Embryonic facial prominence (tissue), 1 donor: ENCODE measurements around the gene HMG20B.
"Not testable (repeated sequence)": the region's sequence is repeated elsewhere in the genome, so short reads cannot be mapped to it uniquely, and the experiment has no call there.

Experiments used
- DNase-seq: peaks from one replicate; pipeline ENCODE4 v3.0.0-alpha.2; 2016; ENCODE audit errors: extremely low spot score

HMG20B gene

GRCh38 chr19:3572855-3573161 is at the start of gene HMG20B:
TSS of gene HMG20B (plus strand) at chr19:3572944. CDS start at chr19:3573310, 366 bp downstream.
- DNase-seq: no peak

GRCh38 chr19:3523361-3524077 is 49.2 kb upstream of the HMG20B start:
- no peak for DNase-seq

DNA sequence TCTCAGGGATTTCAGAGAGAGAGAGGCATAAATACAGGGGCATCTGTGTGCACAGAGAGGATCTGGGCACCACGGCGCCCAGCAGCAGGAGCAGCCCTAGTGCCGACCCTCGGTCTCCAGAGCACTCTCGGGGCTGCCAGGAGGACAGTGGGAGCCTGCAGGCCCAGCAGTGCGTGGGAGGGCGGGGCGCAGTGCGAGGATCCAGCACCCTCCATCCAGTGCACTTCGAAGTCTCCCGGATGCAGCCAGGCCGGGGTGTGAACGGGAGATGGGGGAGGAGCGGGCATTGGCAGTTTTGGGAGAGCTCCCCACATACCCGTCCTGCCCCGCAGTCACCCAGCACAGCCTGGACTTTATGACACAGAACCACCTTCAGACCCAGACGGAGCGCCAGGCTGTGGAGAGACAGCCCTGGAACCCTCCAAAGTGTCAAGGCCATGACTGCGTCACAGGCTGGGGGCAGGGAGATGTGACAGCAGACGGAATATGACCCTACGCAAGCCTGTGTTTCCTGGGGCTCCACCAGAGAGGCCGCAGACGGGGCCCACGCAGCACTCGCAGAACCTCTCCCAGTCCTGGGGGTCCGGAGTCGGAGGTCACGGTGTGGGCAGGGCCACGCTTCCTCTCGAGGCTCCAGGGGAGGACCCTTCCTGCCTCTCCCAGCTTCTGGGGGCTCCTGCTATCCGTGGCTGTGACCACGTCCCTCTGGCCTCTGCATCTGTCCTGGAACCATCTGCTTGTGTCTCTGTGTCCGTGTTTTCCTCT is 48.5 kb upstream of the HMG20B start:
- DNase-seq: no peak

- no peak for DNase-seq
Measured at GRCh38 chr19:3524904-3525451, 47.8 kb upstream of the HMG20B start.

DNA sequence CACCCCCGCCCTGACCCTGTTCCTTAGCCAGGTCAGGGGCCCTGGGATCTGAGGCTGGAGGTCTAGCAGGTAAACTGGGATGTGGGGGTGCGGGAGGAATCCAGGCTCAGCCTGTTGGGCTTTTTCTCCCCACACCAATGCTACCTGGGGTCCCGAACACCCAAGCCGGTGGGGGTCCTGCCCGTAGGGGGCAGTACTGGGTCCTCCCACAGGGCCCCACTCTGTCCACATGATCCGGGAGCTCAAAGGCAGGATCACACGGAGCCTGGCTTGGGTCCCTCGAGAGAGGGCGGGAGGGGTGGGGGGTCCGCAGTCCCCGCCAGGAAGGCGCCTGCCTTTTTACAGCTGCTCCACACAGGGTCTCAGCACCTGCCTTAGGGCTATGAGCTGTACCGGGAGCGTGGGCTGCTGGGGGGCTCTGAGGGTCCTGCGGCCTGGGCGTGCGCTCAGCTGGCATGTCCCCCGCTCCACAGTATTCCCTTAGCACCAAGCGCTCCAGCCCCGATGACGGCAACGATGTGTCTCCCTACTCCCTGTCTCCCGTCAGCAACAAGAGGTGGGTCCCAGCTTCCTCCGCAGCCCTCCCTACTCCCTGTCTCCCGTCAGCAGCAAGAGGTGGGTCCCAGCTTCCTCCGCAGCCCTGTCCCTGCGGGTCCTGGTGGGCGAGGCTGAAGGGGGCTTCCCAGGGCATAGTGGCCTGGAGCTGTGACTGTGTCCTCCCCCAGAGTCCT is 46.1 kb upstream of the HMG20B start:
- no peak for DNase-seq

- DNase-seq: no peak
Measured at GRCh38 chr19:3527238-3527910, 45.4 kb upstream of the HMG20B start.

GRCh38 chr19:3528080-3528479 is 44.7 kb upstream of the HMG20B start:
- DNase-seq: no peak

- no peak for DNase-seq
Measured at GRCh38 chr19:3528539-3529211, 44.1 kb upstream of the HMG20B start.

DNA sequence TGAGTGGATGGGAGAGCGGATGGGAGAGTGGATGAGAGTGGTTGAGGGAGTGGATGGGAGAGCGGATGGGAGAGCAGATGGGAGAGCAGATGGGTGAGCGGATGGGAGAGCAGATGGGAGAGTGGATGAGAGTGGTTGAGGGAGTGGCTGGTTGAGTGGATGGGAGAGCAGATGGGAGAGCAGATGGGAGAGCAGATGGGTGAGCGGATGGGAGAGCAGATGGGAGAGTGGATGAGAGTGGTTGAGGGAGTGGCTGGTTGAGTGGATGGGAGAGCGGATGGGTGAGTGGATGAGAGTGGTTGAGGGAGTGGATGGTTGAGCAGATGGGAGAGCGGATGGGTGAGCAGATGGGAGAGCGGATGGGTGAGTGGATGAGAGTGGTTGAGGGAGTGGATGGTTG is 43.4 kb upstream of the HMG20B start:
- DNase-seq: not testable (repeated sequence)

DNA sequence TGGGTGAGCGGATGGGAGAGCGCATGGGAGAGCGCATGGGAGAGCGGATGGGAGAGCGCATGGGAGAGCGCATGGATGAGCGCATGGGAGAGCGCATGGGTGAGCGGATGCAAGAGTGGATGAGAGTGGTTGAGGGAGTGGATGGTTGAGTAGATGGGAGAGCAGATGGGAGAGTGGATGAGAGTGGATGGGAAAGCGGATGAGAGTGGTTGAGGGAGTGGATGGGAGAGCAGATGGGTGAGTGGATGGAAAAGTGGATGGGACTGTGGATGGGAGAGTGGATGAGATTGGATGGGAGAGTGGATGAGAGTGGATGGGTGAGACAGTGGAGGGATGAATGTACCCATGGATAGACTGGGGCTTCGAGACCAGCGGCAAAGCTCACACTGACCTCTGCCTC is 42.4 kb upstream of the HMG20B start:
- DNase-seq: no peak

DNA sequence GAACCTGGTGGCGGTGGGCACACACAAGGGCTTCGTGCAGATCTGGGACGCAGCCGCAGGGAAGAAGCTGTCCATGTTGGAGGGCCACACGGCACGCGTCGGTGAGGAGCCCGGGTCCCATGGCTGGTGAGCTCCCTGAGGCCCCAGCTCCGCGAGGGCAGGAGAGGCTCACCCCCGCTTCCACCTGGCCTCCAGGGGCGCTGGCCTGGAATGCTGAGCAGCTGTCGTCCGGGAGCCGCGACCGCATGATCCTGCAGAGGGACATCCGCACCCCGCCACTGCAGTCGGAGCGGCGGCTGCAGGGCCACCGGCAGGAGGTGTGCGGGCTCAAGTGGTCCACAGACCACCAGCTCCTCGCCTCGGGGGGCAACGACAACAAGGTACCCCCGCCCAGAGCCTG is 41.0 kb upstream of the HMG20B start:
- DNase-seq: no peak

GRCh38 chr19:3532154-3532786 is 40.5 kb upstream of the HMG20B start:
- no peak for DNase-seq

- DNase-seq: no peak
Measured at GRCh38 chr19:3533033-3533432, 39.7 kb upstream of the HMG20B start.

DNA sequence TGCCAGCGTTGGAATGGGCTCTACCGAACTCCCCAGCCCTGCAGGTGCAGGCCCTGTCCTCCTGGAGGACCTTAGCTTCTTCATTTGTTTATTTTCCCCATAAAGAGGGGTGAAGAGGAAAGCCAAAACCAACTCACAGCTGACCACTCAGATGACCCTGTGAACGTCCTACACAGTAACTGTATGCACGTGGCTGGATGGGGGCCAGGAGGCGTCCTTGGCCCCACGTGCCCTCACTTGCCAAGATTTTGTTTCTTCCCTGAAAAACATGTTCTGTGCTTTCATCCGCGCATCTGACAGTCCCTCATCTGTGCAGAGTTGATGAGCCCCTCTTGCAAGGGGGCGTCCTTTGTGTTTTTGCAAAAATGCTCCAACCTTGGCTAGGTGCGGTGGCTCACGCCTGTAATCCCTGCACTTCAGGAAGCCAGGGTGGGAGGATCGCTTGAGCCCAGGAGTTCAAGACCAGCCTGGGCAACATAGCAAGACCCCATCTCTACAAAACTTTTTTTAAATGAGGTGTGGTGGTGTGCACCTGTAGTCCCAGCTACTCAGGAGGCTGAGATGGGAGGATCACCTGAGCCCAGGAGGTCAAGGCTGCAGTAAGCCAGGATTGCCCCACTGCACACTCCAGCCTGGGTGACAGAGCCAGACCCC is 39.1 kb upstream of the HMG20B start:
- no peak for DNase-seq

DNA sequence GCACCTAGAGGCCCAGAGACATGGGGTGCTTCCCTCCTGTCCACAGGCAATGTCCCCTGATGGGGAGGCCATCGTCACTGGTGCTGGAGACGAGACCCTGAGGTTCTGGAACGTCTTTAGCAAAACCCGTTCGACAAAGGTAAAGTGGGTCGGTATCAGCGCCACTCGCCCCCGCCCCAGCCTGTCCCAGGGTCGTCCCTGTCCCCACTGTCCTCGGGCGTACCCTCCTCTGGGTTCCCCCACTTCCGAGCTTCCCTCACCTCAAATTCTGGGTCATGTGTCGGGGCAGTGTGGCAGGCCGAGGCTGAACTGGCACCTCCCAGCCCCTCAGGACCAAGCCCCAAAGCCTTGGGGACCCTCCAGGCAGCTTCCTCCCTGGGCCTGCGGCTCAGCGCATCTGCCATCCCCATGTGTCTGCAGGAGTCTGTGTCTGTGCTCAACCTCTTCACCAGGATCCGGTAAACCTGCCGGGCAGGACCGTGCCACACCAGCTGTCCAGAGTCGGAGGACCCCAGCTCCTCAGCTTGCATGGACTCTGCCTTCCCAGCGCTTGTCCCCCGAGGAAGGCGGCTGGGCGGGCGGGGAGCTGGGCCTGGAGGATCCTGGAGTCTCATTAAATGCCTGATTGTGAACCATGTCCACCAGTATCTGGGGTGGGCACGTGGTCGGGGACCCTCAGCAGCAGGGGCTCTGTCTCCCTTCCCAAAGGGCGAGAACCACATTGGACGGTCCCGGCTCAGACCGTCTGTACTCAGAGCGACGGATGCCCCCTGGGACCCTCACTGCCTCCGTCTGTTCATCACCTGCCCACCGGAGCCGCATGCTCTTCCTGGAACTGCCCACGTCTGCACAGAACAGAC is 38.1 kb upstream of the HMG20B start:
- no peak for DNase-seq

GRCh38 chr19:3535235-3535535 is 37.6 kb upstream of the HMG20B start:
- DNase-seq: no peak

DNA sequence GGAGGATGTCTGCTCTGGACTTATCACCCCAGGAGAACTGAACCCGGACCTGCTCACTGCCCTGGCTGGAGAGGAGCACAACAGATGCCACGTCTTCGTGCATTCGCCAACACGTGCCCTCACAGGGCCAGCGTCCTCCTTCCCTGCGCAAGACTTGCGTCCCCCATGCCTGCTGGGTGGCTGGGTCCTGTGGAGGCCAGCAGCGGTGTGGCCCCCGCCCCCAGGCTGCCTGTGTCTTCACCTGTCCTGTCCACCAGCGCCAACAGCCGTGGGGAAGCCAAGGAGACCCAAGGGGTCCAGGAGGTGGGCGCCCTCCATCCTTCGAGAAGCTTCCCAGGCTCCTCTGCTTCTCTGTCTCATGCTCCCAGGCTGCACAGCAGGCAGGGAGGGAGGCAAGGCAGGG is 37.2 kb upstream of the HMG20B start:
- no peak for DNase-seq

DNA sequence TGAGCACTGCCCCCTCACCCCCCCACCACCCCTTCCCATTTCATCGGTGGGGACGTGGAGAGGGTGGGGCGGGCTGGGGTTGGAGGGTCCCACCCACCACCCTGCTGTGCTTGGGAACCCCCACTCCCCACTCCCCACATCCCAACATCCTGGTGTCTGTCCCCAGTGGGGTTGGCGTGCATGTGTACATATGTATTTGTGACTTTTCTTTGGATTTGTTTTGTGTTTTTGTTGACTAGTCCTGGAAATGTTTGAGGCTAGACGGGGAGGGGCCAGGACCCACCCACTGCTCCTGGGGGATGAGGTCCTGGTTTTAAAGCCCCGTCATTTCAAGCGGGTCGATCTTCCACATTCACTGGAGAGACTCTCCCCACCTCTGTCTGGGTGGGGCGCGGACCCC is 36.8 kb upstream of the HMG20B start:
- DNase-seq: no peak

GRCh38 chr19:3536429-3537100 is 36.2 kb upstream of the HMG20B start:
- DNase-seq: no peak
